GM13976 (cell line): Measurements from ENCODE around the gene NAT8.

ENCODE experiments used
- DNase-seq: peaks from one replicate; pipeline ENCODE4 v3.0.0; 2012; ENCODE audit warnings: low spot score
- in situ Hi-C: fragments of 300-500 bp; cut with MboI; formaldehyde crosslinking; loops from one replicate; pipeline ENCODE4 v1.12.0; 2022; ENCODE audit warnings: low sequenced_read_pairs, mixed read lengths, inconsistent platforms; ENCODE audit not compliant: unreplicated experiment
- TF ChIP-seq, protein P1 (sequence below): IDR thresholded peaks from 2 replicates; pipeline ENCODE4 v1.5.1; 2012; ENCODE audit warnings: borderline replicate concordance, mild to moderate bottlenecking; ENCODE audit not compliant: insufficient read depth; ENCODE audit errors: extremely low read depth, missing control alignments, control extremely low read depth

NAT8 gene

DNA sequence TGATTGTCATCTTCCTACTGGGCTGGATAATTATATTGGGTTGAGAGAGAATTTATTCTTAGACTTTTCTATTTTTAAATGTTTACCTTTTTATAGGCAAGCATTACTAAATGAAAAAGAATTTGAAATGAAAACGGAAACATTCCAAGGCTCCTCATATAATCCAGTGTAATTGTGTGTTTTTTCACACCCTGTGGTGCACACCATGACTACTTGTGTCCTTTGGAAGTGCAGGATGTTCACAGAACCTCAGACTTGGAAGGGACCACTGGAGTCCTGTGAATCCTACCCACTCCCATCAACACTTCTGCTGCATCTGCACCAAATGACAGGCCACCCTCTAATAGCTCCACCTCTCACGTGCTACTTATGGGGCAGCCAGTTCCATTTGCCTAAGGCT lies 48.0 kb downstream of the NAT8 start:
- in situ Hi-C loops, result no loop called here
- no peak for DNase-seq
- TF ChIP-seq, protein P1, sequence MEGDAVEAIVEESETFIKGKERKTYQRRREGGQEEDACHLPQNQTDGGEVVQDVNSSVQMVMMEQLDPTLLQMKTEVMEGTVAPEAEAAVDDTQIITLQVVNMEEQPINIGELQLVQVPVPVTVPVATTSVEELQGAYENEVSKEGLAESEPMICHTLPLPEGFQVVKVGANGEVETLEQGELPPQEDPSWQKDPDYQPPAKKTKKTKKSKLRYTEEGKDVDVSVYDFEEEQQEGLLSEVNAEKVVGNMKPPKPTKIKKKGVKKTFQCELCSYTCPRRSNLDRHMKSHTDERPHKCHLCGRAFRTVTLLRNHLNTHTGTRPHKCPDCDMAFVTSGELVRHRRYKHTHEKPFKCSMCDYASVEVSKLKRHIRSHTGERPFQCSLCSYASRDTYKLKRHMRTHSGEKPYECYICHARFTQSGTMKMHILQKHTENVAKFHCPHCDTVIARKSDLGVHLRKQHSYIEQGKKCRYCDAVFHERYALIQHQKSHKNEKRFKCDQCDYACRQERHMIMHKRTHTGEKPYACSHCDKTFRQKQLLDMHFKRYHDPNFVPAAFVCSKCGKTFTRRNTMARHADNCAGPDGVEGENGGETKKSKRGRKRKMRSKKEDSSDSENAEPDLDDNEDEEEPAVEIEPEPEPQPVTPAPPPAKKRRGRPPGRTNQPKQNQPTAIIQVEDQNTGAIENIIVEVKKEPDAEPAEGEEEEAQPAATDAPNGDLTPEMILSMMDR, result no peak

DNA sequence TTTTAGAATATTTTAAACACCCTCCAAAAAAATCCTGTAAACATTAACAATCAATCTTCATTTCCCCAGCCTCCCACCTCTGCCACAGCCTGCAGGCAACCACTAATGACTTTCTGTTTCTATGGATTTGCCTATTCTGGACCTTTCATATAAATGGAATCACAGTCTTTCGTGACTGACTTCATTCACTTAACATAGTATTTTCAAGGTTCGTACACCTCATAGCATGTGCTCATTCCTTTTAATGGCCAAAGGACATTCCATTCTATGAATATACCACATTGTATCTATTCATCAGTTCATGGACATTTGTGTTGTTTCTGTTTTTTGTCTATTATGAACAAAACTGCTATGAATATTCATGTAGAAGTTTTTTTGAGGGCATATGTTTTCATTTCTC lies 48.5 kb downstream of the NAT8 start:
- no peak for DNase-seq
- in situ Hi-C loops, result no loop called here
- TF ChIP-seq, protein P1, result no peak
